GM19043 (cell line): Measurements from ENCODE around the gene RAD9B.
"Not testable (repeated sequence)": the region's sequence is repeated elsewhere in the genome, so short reads cannot be mapped to it uniquely, and the experiment has no call there.

Experiments used
- ATAC-seq: cut with Tn5 transposase; IDR thresholded peaks from one replicate; pipeline ENCODE4 v1.9.1; 2021; ENCODE audit warnings: low read depth; ENCODE audit not compliant: unreplicated experiment

Gene RAD9B

DNA sequence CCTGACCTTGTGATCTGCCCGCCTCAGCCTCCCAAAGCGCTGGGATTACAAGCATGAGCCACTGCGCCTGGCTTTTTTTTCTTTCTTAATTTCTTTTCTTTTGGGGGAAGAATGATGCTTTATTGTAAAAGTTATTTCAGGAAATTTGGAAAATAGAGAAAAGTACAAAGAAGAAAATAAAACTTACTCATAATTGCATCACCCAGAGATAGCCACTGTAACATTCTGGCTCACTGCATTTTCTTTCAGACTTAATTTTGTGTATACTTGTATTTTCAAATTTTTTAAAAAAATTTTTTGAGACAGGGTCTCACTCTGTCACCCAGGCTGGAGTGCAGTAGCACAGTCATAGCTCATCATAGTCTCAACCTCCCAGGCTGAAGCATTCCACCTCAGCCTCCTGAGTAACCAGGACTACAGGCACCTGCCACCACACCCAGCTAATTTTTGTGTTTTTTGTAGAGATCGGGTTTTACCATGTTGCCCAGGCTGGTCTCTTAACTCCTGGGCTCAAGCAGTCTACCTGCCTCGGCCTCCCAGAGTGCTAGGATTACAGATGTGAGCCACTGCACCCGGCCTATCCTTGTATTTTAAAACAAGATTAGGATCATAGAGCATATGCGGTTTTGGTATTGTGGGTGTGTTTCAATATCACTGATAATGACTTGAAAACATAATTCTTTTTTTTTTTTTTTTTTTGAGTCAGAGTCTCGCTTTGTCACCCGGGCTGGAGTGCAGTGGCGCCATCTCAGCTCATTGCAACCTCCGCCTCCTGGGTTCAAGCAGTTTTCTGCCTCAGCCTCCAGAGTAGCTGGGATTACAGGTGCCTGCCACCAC is 19.0 kb downstream of the RAD9B start:
- ATAC-seq, result not testable (repeated sequence)

DNA sequence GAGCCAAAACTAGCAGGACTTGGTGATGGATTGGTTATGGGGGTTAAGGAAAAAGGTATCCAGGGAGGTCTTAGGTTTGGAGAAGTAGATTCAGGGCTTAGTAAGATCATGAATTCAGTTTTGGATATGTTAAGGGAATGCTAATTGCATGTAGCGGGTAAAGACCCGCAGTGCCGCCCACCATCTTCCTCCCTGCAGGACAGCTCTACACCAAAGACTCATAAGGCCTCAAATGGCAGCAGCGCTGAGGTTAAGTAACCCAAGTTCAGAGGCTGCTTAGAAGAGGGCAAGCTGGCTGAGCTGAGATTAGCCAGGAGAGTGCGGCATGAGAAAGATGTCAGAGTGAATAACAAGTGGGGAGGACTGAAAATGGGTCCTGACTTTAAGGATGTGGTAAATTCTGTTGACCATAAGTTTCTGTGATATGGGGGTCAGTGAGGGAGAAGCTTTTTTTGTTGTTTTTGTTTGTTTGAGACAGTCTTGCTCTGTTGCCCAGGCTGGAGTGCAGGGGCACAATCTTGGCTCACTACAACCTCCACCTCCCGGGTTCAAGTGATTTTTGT is 26.2 kb downstream of the RAD9B start:
- ATAC-seq, result no peak

GRCh38 chr12:110530511-110530910 is 28.4 kb downstream of the RAD9B start:
- no peak for ATAC-seq

- ATAC-seq, result peak; percentile 85
Observed at GRCh38 chr12:110531741-110532333, 29.7 kb downstream of the RAD9B start.

DNA sequence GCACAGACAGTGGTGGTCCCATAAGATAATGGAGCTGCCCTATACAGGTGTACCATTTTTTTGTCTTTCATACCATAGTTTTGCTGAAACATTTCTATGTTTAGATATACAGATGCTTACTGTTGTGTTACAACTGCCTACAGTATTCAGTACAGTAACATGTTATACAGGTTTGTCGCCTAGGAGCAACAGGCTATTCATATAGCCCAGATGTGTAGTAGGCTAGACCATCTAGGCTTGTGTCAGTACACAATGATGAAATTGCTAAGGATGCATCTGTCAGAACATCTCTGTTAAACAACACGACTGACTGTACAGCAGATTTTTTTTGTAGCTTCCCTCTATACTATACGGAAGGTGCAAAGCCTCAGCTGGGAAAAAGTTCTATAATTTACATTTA is 30.5 kb downstream of the RAD9B start:
- no peak for ATAC-seq

- ATAC-seq, result no peak
Observed at GRCh38 chr12:110533607-110534006, 31.5 kb downstream of the RAD9B start.

- no peak for ATAC-seq
Observed at GRCh38 chr12:110534811-110535210, 32.7 kb downstream of the RAD9B start.

DNA sequence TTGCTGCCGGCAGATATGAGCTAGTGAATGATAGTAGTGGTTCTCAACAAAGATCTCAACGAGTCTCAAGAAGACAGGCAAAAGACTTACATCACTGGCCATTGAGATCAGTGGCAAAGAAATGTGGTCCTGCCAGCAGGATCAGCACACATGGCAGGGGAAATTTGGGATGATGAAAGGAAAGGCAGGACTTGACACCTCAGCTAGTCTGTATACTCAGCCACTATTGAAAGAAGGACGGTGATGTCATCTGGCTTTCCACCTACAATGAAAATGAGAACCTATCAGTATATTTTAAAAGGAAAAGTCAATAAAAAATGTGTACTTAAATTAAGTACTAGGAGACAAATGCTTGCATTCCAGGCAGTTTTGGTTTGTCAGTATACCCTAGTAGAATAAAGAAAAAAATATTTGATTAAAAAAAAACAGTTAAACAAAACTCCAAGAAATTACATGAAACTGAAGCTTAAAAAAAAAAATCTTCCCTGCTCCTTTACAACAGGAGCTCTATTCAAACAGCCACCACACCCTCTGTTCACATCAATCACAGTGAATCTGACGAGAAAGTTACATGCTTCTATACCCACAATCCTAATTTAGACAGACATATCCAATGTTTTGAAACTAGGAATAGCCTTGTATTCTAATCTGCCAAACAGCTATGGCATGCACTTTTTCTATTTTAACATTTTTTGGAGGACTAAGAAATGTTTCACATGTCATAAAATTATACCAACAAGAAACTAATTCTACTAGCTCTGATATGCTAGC is 34.9 kb downstream of the RAD9B start:
- no peak for ATAC-seq

DNA sequence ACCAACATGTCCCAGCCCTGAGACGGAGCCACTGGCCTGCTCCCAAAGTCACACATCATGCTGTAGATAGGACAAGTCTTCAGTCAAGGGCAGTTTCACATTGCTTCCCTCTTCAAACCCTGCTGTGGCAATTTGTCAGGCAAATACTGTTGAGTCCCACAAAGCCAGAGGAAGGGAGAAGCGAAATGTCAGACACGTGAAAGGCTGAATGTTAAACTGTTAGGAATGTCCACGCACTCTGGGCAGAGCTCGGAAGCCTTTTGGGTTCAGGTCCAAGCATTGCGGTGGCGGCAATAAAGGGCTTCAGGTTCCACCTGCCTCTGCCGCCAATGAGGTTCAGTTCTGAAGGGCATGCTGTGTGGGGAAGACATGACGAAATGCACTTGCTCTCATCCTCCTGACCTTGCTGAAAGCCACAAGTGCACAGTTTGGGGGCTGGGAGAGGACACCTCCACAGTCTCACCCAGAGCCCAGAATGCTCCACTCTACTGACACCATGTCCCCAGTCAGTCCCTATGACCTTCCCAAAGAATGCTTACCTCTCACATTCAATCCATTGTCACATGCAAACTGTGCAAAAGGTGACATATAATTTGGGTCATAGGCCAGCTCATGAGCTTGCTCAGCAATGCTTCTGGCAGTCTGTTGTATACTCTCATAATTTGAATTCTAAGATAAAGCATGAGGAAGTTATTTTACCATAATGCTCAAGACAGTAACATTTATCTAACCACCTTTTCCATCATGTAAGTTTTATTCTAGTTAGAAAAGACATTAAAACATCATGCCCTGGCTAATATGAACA is 35.7 kb downstream of the RAD9B start:
- no peak for ATAC-seq

DNA sequence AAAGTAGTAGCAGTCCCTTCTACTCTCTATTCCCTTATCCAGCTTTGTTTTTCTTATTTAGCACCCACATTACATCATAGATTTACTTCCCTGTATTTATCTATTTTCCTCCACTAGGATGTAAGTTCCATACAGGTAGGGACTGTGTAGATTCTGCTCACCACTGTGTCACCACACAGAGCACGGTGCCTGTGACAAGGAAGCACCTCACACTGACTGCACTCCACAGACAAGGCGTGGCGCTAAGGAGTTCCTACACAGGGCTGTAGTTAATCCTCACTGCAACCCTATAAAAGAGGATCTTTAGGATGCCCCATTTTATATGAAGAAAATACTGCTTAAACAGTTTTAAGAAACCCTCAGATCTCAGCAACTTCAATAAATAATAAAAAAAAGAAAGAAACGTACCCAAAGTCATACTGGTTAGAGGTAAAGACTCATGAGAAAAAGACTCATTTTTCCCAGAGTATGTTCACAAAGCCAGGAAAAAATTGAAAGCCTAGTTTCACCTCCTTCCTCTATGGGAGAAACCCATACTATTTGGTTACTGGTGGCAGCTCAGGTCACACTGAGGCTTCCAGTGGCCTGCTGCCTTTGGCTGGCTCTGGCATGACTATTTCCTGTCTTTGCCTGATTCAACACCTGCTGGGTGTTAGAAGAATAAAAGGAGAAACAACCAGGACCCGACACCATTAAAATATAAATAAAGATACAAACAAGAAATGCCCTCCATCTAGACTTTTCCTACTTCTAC is 36.9 kb downstream of the RAD9B start:
- no peak for ATAC-seq

DNA sequence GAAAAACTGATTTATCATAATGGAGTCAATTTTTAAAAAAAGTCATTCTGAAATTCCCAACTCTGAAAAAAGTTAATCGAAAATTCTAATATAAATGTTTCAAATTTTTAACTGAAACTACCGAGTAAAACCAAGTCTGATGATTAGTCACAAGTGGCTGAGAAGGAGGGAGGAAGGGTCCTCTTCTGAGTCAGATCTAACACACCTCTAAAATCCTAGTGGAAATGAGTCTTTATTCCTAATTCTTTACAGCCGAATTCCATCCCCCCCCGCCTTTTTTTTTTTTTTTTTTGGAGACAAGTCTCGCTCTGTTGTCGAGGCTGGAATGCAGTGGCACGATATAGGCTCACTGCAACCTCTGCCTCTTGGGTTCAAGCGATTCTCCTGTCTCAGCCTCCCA is 37.9 kb downstream of the RAD9B start:
- ATAC-seq, result no peak

DNA sequence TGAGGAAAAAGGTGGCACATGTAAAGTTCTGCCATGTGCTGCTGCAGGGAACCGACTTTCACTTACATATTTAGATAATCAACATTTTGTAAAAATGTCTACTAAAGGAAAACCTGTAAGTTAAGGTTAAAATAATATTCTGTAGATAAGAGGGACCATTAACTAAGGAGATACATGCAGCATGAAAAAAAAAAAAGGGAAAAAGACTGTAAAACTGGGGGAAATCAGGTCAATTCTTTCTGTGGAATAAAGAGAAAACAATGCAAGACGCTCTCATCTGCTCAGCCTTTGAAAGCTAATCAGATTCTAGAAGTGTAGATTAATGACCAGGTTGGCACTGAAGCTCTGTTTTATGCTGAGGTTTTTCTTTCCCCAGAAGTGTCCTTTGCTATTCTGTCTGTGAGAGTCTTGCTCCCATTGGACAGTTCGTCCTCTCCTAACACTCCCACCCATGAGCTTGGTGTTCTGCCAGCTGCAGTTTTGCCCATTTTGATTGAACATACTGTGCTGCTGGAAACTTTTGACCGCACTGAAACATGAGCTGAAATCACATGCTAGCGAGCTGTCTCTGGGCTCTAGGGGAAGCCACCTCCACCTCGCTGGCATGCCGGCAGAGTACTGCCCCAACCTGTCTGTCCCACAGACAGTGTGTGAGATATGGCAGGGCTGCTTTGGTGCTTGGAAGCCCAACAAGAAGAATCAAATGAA is 41.3 kb downstream of the RAD9B start:
- ATAC-seq, result no peak

DNA sequence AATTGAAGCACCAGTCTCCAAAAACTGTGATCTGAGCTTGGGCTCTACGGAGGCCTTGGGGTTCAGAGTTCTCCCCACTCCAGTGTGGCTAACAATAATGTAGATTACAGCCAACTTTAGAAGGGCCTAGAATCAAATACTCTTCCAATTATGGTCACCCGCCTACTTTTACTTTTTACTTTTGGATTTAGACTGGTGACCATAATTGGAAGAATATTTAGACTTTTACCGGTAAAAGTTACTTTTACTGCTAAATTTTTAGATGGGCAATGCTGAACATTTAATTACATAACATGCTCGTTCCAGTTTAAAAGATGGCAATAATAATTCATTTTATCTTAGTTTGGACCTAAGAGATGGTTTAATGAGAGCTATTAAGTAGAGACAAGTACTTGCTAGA is 41.8 kb downstream of the RAD9B start:
- no peak for ATAC-seq

DNA sequence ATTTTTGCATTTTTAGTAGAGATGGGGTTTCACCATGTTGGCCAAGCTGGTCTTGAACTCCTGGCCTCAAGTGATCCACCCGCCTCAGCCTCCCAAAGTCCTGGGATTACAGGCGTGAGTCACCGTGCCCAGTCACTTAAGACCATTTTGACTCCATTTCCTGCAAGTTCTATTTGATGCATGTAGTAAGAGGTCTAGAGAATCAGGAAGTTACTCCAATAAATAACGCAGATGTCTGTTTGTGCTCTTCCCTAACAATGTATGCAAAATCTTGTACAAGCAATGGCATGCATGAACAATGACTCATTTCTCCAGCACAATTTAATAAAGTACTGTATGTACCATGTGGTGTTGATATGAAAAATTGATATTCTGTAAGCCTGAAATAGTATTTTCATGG is 43.1 kb downstream of the RAD9B start:
- not testable (repeated sequence) for ATAC-seq

GRCh38 chr12:110545812-110546211 is 43.7 kb downstream of the RAD9B start:
- no peak for ATAC-seq

DNA sequence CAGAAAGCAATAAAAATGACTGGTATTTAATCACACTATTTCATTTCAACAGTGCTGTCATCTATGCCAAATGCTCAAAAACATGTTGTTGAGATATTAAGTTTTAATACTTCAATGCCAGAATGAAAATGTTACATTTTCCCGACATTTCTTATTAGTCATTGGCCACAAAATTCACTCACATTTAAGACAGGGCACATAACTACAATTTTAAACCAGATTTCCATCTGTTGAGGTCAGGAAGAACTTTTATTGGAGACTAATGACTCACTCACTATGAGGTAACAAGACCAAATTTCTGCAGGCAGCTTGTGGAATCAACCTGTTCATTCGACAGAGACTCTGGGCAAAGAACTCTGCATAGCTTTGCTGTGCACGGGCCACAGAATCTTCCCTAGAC is 44.2 kb downstream of the RAD9B start:
- no peak for ATAC-seq

DNA sequence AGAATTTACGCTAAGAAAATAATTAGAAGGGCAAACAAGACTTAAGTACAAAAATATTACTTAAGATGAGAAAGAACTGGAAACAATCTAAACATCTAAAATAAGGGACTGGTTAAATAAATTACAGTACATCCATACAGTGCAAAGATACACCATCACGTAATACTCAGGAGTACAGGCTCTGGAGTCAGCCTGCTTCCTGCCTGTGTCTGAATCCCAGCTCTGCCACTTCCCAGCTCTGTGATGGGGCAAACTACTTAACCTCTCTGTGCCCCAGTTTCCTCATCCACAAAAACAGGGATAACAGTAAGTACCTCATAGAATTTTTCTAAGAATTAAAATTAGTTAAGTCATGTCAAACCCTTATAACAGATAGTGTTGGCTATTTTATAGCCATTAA is 45.0 kb downstream of the RAD9B start:
- ATAC-seq, result no peak

DNA sequence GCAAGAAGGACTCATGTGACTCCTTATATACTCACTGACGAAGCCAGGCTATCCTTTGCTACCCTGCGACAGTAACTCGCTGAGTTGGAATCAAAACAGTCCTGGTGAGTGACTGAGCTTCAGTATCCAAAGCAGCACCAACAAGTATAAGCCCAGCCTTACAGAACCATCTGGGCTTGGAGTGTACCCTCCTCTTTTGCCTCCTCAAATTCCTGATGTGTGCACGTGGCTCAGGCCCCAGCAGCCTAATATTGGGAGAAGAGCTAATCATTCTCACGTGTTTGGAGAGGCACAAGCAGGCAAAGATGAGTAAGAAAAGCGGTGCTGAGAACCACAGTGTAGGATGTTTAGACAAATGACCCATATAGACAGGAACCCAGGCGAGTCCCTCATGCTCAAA is 46.5 kb downstream of the RAD9B start:
- ATAC-seq, result no peak

DNA sequence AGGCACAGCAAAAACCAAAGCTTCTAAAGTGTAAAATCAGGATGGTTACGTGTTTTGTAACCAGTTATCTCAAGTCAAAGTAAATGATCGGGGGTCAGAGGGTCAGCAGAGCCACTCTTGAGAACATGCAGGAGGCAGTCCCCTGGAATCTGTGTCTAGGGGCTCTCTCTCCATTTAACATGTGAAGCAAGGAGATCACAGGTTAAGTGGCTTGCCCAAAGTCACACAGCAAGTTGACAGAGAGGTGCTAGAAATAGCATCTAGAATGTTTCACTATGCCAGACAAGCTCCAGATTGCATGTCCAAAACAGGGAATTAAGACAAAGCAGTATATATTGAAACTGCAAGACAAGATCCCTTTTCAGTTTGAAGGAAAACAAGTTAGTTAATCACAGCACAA is 47.6 kb downstream of the RAD9B start:
- no peak for ATAC-seq
